GM23248 (cell line): ENCODE data around the gene LRBA.

Experiments used
- EZH2 ChIP-seq: fragments of 200-600 bp; sonication (generic); IDR thresholded peaks from 2 replicates; pipeline ENCODE4 v1.6.1; 2018; ENCODE audit warnings: antibody characterized with exemption, mild to moderate bottlenecking; ENCODE audit not compliant: insufficient read depth, poor library complexity, severe bottlenecking
- EZH2phosphoT487 ChIP-seq: fragments of 200-600 bp; sonication (generic); IDR thresholded peaks from 2 replicates; pipeline ENCODE4 v1.6.1; 2018; ENCODE audit warnings: antibody characterized with exemption, moderate library complexity, mild to moderate bottlenecking, low read depth; ENCODE audit not compliant: insufficient read depth

DNA sequence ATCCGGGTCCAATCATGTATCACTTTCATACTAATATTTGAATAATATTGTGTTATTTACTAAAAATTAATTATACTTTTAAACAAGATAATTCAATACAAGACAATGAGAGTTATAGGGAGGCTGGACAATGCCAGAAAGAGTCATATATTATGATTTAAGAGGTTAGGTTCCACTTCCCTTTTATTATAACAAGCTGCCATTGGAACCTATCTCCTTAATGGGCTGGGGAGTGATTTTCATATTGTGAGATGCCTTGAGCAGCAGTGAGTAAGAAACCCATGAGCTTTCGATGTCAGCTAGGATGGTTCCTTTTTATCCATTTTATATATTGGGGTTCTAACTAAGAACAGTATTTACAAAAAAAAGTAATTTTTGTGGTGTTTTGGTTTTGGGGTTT, 341.3 kb downstream of the LRBA start:
- TF ChIP-seq EZH2 (no peak), EZH2phosphoT487 (no peak)
